Measurements from ENCODE around the gene NACC1. TPM values are rescaled to one million over a fixed set of nuclear protein-coding genes. Genes with fewer than 3 reads are reported as not detected.

The NACC1 gene
- polyA plus RNA-seq, 1 donor (not counting 4 experiments of a cell fraction or from before 2014, with no cell fraction given): 32.9 TPM

- H4K20me1 ChIP-seq (ENCODE audit: control insufficient read depth, extremely low read depth, insufficient read depth, low read length): no peaks in the 10 kb centered on the region
- H3K4me2 ChIP-seq (ENCODE audit: control insufficient read depth, extremely low read depth, insufficient read depth, low read depth, low read length): no peak overlapping the region
- dilution Hi-C loops (cut with MboI; ENCODE audit: extremely low pct_ligation_motif_present, low sequenced_read_pairs): no loop called here
- no peak overlapping the region for H3K4me3 ChIP-seq (ENCODE audit: control insufficient read depth in 2 of 3, extremely low read depth in 1 of 3, insufficient read depth in 2 of 3, low read depth in 1 of 3, low read length in 3 of 3)
- H3K27ac ChIP-seq (ENCODE audit: control insufficient read depth, insufficient read depth, low read length): no peak overlapping the region
- no peaks in the 10 kb centered on the region for H3K9me3 ChIP-seq (ENCODE audit: control insufficient read depth, low read depth, low read length)
- peaks cover 9 to 12% of the 10 kb centered on the region in 2 experiments for H3K36me3 ChIP-seq (ENCODE audit: control insufficient read depth in 2 of 2, extremely low read depth in 1 of 2, insufficient read depth in 2 of 2, low read length in 2 of 2)
- no peak overlapping the region for H2AFZ ChIP-seq (ENCODE audit: control insufficient read depth, low read length)
- TF ChIP-seq CTCF (optimal IDR thresholded peaks at IDR 0.05 in 1 of 3, IDR thresholded peaks at IDR 0.05 in 1 of 3, conservative IDR thresholded peaks at IDR 0.05 in 1 of 3; ENCODE audit: extremely low read depth in 1 of 3, insufficient read depth in 2 of 3, low read length in 3 of 3) (no peak), EZH2 (IDR thresholded peaks at IDR 0.05; ENCODE audit: low read length) (no peak)
- H3K4me1 ChIP-seq (ENCODE audit: control insufficient read depth, extremely low read depth, insufficient read depth, low read length): peaks cover 16% of the 10 kb centered on the region
- FAIRE-seq: no peak
- no peak for DNase-seq (ENCODE audit: low read depth, low spot score)
- H3K27me3 ChIP-seq (ENCODE audit: control insufficient read depth, extremely low read depth, insufficient read depth, low read length): no peaks in the 10 kb centered on the region
- H3K79me2 ChIP-seq (ENCODE audit: control insufficient read depth, insufficient read depth, low read length): no peaks in the 10 kb centered on the region
- H3K9me1 ChIP-seq (ENCODE audit: control insufficient read depth, extremely low read depth, insufficient read depth, low read length): no peaks in the 10 kb centered on the region
- no peak overlapping the region for H3K9ac ChIP-seq (ENCODE audit: control insufficient read depth, extremely low read depth, insufficient read depth, low read length)
Observed at GRCh38 chr19:13083008-13083404, 35.1 kb upstream of the NACC1 start.

- no peak for FAIRE-seq
- Histone ChIP-seq H3K9me1 (ENCODE audit: control insufficient read depth, extremely low read depth, insufficient read depth, low read length) (no peaks in the 10 kb centered on the region), H4K20me1 (ENCODE audit: control insufficient read depth, extremely low read depth, insufficient read depth, low read length) (no peaks in the 10 kb centered on the region), H3K27me3 (ENCODE audit: control insufficient read depth, extremely low read depth, insufficient read depth, low read length) (no peaks in the 10 kb centered on the region), H3K9ac (ENCODE audit: control insufficient read depth, extremely low read depth, insufficient read depth, low read length) (no peak overlapping the region), H3K36me3 (ENCODE audit: control insufficient read depth in 2 of 2, extremely low read depth in 1 of 2, insufficient read depth in 2 of 2, low read length in 2 of 2) (peaks cover 3 to 12% of the 10 kb centered on the region in 2 experiments), H2AFZ (ENCODE audit: control insufficient read depth, low read length) (no peak overlapping the region), H3K79me2 (ENCODE audit: control insufficient read depth, insufficient read depth, low read length) (no peaks in the 10 kb centered on the region), H3K4me3 (ENCODE audit: control insufficient read depth in 2 of 3, extremely low read depth in 1 of 3, insufficient read depth in 2 of 3, low read depth in 1 of 3, low read length in 3 of 3) (no peak overlapping the region), H3K27ac (ENCODE audit: control insufficient read depth, insufficient read depth, low read length) (no peak overlapping the region), H3K9me3 (ENCODE audit: control insufficient read depth, low read depth, low read length) (no peaks in the 10 kb centered on the region), H3K4me1 (ENCODE audit: control insufficient read depth, extremely low read depth, insufficient read depth, low read length) (peaks cover 10% of the 10 kb centered on the region), H3K4me2 (ENCODE audit: control insufficient read depth, extremely low read depth, insufficient read depth, low read depth, low read length) (no peak overlapping the region)
- dilution Hi-C loops (cut with MboI; ENCODE audit: extremely low pct_ligation_motif_present, low sequenced_read_pairs): no loop called here
- DNase-seq (ENCODE audit: low read depth, low spot score): no peak
- TF ChIP-seq EZH2 (IDR thresholded peaks at IDR 0.05; ENCODE audit: low read length) (no peak), CTCF (optimal IDR thresholded peaks at IDR 0.05 in 1 of 3, IDR thresholded peaks at IDR 0.05 in 1 of 3, conservative IDR thresholded peaks at IDR 0.05 in 1 of 3; ENCODE audit: extremely low read depth in 1 of 3, insufficient read depth in 2 of 3, low read length in 3 of 3) (no peak)
Observed at GRCh38 chr19:13083627-13084026, 34.4 kb upstream of the NACC1 start.
